NCI-H2081 (cell line): Measurements from ENCODE around the gene EGLN2.
"Not testable (repeated sequence)": the region's sequence is repeated elsewhere in the genome, so short reads cannot be mapped to it uniquely, and the experiment has no call there.

Source experiments
- DNase-seq, 2 experiments: peaks; one replicate each; lab custom pipeline; 2025; lab: John Stamatoyannopoulos, UW

The EGLN2 gene

DNA sequence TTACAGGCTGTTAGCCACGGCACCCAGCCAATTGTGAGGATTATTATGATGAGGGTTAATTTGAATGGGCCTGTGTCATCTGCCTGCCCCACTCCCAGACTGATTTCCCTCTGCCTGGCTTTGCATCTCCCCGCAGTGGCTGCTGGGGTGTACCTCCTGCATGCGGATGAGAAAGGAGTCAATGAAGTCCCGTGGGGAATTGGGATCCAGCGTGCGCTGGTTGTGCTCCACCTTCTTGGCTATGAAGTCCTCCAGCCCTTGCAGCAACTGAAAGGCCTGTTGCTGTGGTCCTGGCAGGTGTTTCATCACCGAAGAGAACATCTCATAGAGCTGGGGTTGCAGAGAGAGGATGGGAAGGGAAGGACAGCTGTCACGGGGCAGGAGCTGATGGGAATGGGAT is 47.7 kb downstream of the EGLN2 start:
- DNase-seq = not testable (repeated sequence)

DNA sequence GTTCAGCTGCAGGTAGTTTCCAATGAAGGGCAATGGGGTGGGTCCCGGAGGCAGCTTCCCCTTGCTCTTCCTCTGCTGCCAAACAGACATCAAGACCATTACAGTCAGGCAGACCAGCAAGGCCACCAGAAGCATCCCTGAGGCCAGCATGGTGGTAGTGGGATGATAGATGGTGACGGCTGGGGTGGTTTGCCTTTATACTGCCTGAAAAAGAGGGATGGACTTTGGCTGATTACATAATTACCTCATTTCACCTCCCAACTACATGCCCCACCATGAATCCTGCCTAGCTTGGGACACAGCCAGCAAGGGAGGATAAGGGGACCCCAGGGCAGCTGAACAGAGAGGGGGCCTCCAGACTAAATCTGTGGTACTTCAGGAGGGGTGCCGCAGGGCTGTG is 51.3 kb downstream of the EGLN2 start, which contains the start of gene CYP2A6:
CYP2A6 (minus strand) TSS at position 171 of the 400 bp plus-strand sequence; CDS start at position 150, 21 bp downstream.
- not testable (repeated sequence) for DNase-seq

DNA sequence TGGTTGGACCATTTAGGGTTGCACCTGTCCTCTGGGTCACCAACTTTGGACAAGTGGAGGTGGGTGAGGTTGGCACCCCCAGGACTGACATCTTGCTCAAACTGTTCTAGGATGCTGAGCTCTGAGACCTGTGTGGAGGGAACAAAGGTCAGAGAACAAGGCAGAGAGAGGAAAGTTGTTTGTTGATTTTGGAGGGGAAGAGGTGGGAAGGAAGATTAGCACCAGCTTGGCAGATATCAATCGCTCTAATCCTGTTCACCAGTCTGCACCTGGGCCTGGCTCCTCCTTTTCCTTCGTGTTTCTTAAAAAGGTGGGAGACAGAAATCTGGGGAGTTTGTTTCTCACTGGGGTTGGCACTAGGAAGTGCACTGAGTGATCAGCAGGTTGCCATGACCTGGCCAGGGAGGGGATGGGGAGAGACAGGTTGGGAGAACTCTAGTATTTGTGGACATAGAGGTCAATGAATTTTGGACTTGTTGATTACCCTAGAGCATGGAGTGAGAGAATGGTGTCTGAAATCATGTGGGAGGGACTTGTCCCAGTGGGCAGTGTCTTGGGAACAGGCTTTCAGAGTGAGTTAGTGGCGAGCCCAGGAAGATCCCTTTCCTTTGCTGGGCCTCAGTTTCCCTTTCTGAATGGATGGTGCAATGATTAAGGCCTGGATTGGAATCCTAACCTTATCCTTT is 53.6 kb downstream of the EGLN2 start:
- DNase-seq = not testable (repeated sequence)
